Measurements from ENCODE around the gene CDO1.

GRCh38 chr5:115801984-115802383 is 14.5 kb downstream of the CDO1 start:
- TF ChIP-seq RAD21 (IDR thresholded peaks at IDR 0.05; ENCODE audit: low read depth) (no peak), EP300 (IDR thresholded peaks at IDR 0.05; ENCODE audit: borderline replicate concordance) (no peak), USF1 (IDR thresholded peaks at IDR 0.05) (no peak), TAF1 (IDR thresholded peaks at IDR 0.05; ENCODE audit: low read depth) (no peak), TCF12 (IDR thresholded peaks at IDR 0.05; ENCODE audit: low read depth) (no peak), FOXM1 (IDR thresholded peaks at IDR 0.05; ENCODE audit: borderline replicate concordance, low read depth) (no peak), CREB1 (IDR thresholded peaks at IDR 0.05; ENCODE audit: low read depth) (no peak), CEBPB (IDR thresholded peaks at IDR 0.05) (no peak), NFIC (IDR thresholded peaks at IDR 0.05) (no peak), EGR1 (IDR thresholded peaks at IDR 0.05) (no peak), TEAD4 (IDR thresholded peaks at IDR 0.05) (no peak), YY1 (IDR thresholded peaks at IDR 0.05; ENCODE audit: low read depth) (no peak)
- TF ChIP-seq, protein P1, sequence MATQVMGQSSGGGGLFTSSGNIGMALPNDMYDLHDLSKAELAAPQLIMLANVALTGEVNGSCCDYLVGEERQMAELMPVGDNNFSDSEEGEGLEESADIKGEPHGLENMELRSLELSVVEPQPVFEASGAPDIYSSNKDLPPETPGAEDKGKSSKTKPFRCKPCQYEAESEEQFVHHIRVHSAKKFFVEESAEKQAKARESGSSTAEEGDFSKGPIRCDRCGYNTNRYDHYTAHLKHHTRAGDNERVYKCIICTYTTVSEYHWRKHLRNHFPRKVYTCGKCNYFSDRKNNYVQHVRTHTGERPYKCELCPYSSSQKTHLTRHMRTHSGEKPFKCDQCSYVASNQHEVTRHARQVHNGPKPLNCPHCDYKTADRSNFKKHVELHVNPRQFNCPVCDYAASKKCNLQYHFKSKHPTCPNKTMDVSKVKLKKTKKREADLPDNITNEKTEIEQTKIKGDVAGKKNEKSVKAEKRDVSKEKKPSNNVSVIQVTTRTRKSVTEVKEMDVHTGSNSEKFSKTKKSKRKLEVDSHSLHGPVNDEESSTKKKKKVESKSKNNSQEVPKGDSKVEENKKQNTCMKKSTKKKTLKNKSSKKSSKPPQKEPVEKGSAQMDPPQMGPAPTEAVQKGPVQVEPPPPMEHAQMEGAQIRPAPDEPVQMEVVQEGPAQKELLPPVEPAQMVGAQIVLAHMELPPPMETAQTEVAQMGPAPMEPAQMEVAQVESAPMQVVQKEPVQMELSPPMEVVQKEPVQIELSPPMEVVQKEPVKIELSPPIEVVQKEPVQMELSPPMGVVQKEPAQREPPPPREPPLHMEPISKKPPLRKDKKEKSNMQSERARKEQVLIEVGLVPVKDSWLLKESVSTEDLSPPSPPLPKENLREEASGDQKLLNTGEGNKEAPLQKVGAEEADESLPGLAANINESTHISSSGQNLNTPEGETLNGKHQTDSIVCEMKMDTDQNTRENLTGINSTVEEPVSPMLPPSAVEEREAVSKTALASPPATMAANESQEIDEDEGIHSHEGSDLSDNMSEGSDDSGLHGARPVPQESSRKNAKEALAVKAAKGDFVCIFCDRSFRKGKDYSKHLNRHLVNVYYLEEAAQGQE (IDR thresholded peaks at IDR 0.05; ENCODE audit: low read depth) = no peak

All from Ishikawa (cell line).